Endothelial cell (in vitro differentiated cells): ENCODE data around the gene FADS3. TPM values are rescaled to one million over a fixed set of nuclear protein-coding genes. Genes with fewer than 3 reads are reported as not detected.

ENCODE experiments used
- DNase-seq: peaks from one replicate; pipeline ENCODE4 v3.0.0; 2021; ENCODE audit warnings: low spot score
- H3K27ac Mint-ChIP-seq: one replicate; pipeline ENCODE4 v1.8.0; 2021; ENCODE audit warnings: mixed read lengths, inconsistent platforms; ENCODE audit not compliant: unreplicated experiment
- H3K27me3 Mint-ChIP-seq: one replicate; pipeline ENCODE4 v1.8.0; 2021; ENCODE audit warnings: mild to moderate bottlenecking, moderate library complexity, mixed read lengths, inconsistent platforms; ENCODE audit not compliant: unreplicated experiment
- H3K36me3 Mint-ChIP-seq: one replicate; pipeline ENCODE4 v1.8.0; 2021; ENCODE audit warnings: mild to moderate bottlenecking, low read depth, mixed read lengths, inconsistent platforms; ENCODE audit not compliant: unreplicated experiment
- H3K4me1 Mint-ChIP-seq: one replicate; pipeline ENCODE4 v1.8.0; 2021; ENCODE audit warnings: mild to moderate bottlenecking, mixed read lengths, inconsistent platforms; ENCODE audit not compliant: unreplicated experiment
- H3K4me3 Mint-ChIP-seq: one replicate; pipeline ENCODE4 v1.8.0; 2021; ENCODE audit warnings: mild to moderate bottlenecking, mixed read lengths, inconsistent platforms; ENCODE audit not compliant: unreplicated experiment
- H3K9me3 Mint-ChIP-seq: one replicate; pipeline ENCODE4 v1.8.0; 2021; ENCODE audit warnings: mixed read lengths, inconsistent platforms; ENCODE audit not compliant: unreplicated experiment
- CTCF ChIP-seq: fragments of 200-600 bp; sonication (generic); IDR thresholded peaks from one replicate; pipeline ENCODE4 v1.5.0; 2021; ENCODE audit warnings: antibody characterized with exemption; ENCODE audit not compliant: unreplicated experiment
- total RNA-seq: library from RNA; stranded (reverse); fragmentation: NEBNext Ultra II Directional; extraction: Animal tissue kit (Norgen Biotek cat#: 25700); gene quantifications from one replicate; pipeline ENCODE4 v1.2.1, GENCODE V29; 2021; ENCODE audit not compliant: unreplicated experiment

FADS3 gene
- total RNA-seq, 1 donor from 2014 or later, result 42.0 TPM

- H3K27ac Mint-ChIP-seq, result no peak overlapping the region
- H3K27me3 Mint-ChIP-seq, result peaks cover 5% of the 10 kb centered on the region
- H3K4me3 Mint-ChIP-seq, result no peak overlapping the region
- no peak for TF ChIP-seq CTCF
- H3K36me3 Mint-ChIP-seq, result peaks cover 4% of the 10 kb centered on the region
- H3K4me1 Mint-ChIP-seq, result peaks cover 10% of the 10 kb centered on the region
- no peak for DNase-seq
- H3K9me3 Mint-ChIP-seq, result no peaks in the 10 kb centered on the region
Measured at GRCh38 chr11:61903845-61904244, 12.5 kb upstream of the FADS3 start.

- DNase-seq, result no peak
- Mint-ChIP-seq H3K36me3 (peaks cover 4% of the 10 kb centered on the region), H3K4me1 (peaks cover 4% of the 10 kb centered on the region), H3K4me3 (no peak overlapping the region), H3K27me3 (no peaks in the 10 kb centered on the region), H3K27ac (no peak overlapping the region), H3K9me3 (no peaks in the 10 kb centered on the region)
- TF ChIP-seq CTCF, result no peak
Measured at GRCh38 chr11:61902313-61902712, 11.0 kb upstream of the FADS3 start.

GRCh38 chr11:61901397-61901796 lies 10.1 kb upstream of the FADS3 start:
- no peak for DNase-seq
- Mint-ChIP-seq H3K36me3 (peaks cover 4% of the 10 kb centered on the region), H3K4me3 (no peak overlapping the region), H3K4me1 (peaks cover 4% of the 10 kb centered on the region), H3K9me3 (no peaks in the 10 kb centered on the region), H3K27ac (no peak overlapping the region), H3K27me3 (no peaks in the 10 kb centered on the region)
- no peak for TF ChIP-seq CTCF

GRCh38 chr11:61900251-61900650 lies 8.9 kb upstream of the FADS3 start:
- Mint-ChIP-seq H3K27me3 (no peaks in the 10 kb centered on the region), H3K36me3 (peaks cover 4% of the 10 kb centered on the region), H3K4me3 (no peak overlapping the region), H3K4me1 (peaks cover 4% of the 10 kb centered on the region), H3K9me3 (no peaks in the 10 kb centered on the region), H3K27ac (no peak overlapping the region)
- DNase-seq, result no peak
- no peak for TF ChIP-seq CTCF

GRCh38 chr11:61899146-61899841 lies 7.9 kb upstream of the FADS3 start:
- peaks cover 4% of the 10 kb centered on the region for H3K36me3 Mint-ChIP-seq
- no peaks in the 10 kb centered on the region for H3K27me3 Mint-ChIP-seq
- no peak overlapping the region for H3K27ac Mint-ChIP-seq
- TF ChIP-seq CTCF, result peak; percentile 100
- no peaks in the 10 kb centered on the region for H3K9me3 Mint-ChIP-seq
- H3K4me1 Mint-ChIP-seq, result peaks cover 4% of the 10 kb centered on the region
- DNase-seq, result peak; percentile 98
- no peak overlapping the region for H3K4me3 Mint-ChIP-seq
